ENCODE measurements around the gene NCLN. TPM values are rescaled to one million over a fixed set of nuclear protein-coding genes. Genes with fewer than 3 reads are reported as not detected.

The NCLN gene
- total RNA-seq, 4 donors from 2014 or later = 28.4 to 40.4 (median 32.5) TPM

- 85 to 90% methylated on average over 17 to 20 of the region's 20 CpGs for WGBS, 2 donors
- no peak overlapping the region for H3K4me3 ChIP-seq (ENCODE audit: low read depth, poor library complexity, severe bottlenecking)
- no peak for DNase-seq (ENCODE audit: low spot score in 2 of 2)
- no peak for TF ChIP-seq POLR2A (IDR thresholded peaks at IDR 0.05)
- TF ChIP-seq, protein P1, sequence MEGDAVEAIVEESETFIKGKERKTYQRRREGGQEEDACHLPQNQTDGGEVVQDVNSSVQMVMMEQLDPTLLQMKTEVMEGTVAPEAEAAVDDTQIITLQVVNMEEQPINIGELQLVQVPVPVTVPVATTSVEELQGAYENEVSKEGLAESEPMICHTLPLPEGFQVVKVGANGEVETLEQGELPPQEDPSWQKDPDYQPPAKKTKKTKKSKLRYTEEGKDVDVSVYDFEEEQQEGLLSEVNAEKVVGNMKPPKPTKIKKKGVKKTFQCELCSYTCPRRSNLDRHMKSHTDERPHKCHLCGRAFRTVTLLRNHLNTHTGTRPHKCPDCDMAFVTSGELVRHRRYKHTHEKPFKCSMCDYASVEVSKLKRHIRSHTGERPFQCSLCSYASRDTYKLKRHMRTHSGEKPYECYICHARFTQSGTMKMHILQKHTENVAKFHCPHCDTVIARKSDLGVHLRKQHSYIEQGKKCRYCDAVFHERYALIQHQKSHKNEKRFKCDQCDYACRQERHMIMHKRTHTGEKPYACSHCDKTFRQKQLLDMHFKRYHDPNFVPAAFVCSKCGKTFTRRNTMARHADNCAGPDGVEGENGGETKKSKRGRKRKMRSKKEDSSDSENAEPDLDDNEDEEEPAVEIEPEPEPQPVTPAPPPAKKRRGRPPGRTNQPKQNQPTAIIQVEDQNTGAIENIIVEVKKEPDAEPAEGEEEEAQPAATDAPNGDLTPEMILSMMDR (IDR thresholded peaks at IDR 0.05) = no peak
- intact Hi-C loops (cut with DNase I; ENCODE audit: low total_unique reads) = no loop called here
Observed at GRCh38 chr19:3148503-3148902, 37.2 kb upstream of the NCLN start.

- intact Hi-C loops (cut with DNase I; ENCODE audit: low total_unique reads) = no loop called here
- TF ChIP-seq, protein P1 (IDR thresholded peaks at IDR 0.05) = no peak
- TF ChIP-seq POLR2A (IDR thresholded peaks at IDR 0.05) = no peak
- H3K4me3 ChIP-seq (ENCODE audit: low read depth, poor library complexity, severe bottlenecking) = no peak overlapping the region
- WGBS, 2 donors = 92% methylated on average over 6 of the region's 6 CpGs
- DNase-seq (ENCODE audit: low spot score in 2 of 2) = no peak
Observed at GRCh38 chr19:3149089-3149488, 36.6 kb upstream of the NCLN start.

- 70 to 73% methylated on average over 32 to 33 of the region's 35 CpGs for WGBS, 2 donors
- intact Hi-C loops (cut with DNase I; ENCODE audit: low total_unique reads) = loop anchor here (10.0 kb wide), 1 partner anchor 195 kb away; no protein-coding TSS in a partner anchor
Observed at GRCh38 chr19:3149526-3150505, 35.9 kb upstream of the NCLN start.

GRCh38 chr19:3150739-3151329 lies 34.9 kb upstream of the NCLN start:
- TF ChIP-seq, protein P1 (IDR thresholded peaks at IDR 0.05) = no peak
- TF ChIP-seq POLR2A (IDR thresholded peaks at IDR 0.05) = no peak
- WGBS, 2 donors = 83 to 93% methylated on average over 5 of the region's 5 CpGs
- no peak for DNase-seq (ENCODE audit: low spot score in 2 of 2)
- intact Hi-C loops (cut with DNase I; ENCODE audit: low total_unique reads) = loop anchor here (10.0 kb wide), 1 partner anchor 196 kb away; no protein-coding TSS in a partner anchor
- no peak overlapping the region for H3K4me3 ChIP-seq (ENCODE audit: low read depth, poor library complexity, severe bottlenecking)

More at GRCh38 chr19:3149526-3150505, 35.9 kb upstream of the NCLN start:
- no peak for DNase-seq (ENCODE audit: low spot score in 2 of 2)
- H3K4me3 ChIP-seq (ENCODE audit: low read depth, poor library complexity, severe bottlenecking) = no peak overlapping the region
- TF ChIP-seq POLR2A (IDR thresholded peaks at IDR 0.05) = no peak
- TF ChIP-seq, protein P1 (IDR thresholded peaks at IDR 0.05) = no peak

- TF ChIP-seq POLR2A (IDR thresholded peaks at IDR 0.05) = no peak
- TF ChIP-seq, protein P1 (IDR thresholded peaks at IDR 0.05) = no peak
- intact Hi-C loops (cut with DNase I; ENCODE audit: low total_unique reads) = loop anchor here (10.0 kb wide), 1 partner anchor 197 kb away; no protein-coding TSS in a partner anchor
Observed at GRCh38 chr19:3151563-3152418, 33.9 kb upstream of the NCLN start.

More at GRCh38 chr19:3151563-3152418, 33.9 kb upstream of the NCLN start:
- 81 to 83% methylated on average over 14 of the region's 14 CpGs for WGBS, 2 donors
- H3K4me3 ChIP-seq (ENCODE audit: low read depth, poor library complexity, severe bottlenecking) = no peak overlapping the region
- DNase-seq (ENCODE audit: low spot score in 2 of 2) = no peak
